A673 (cell line): Measurements from ENCODE around the gene C1orf210. TPM values are rescaled to one million over a fixed set of nuclear protein-coding genes. Genes with fewer than 3 reads are reported as not detected.

Source experiments
- BruUV-seq: library from RNA; stranded (reverse); fragments of 400-500 nt; replicated peaks from 2 replicates; lab custom pipeline; 2021; lab: Mats Ljungman, UMichigan
- CTCF ChIA-PET: fragments of 300-600 bp; sonication (Branson Sonifier 250); formaldehyde crosslinking; loops from one replicate; lab custom pipeline; 2022; ENCODE audit warnings: antibody characterized with exemption; lab: Charles Lee
- POLR2A ChIA-PET: fragments of 300-600 bp; sonication (Branson Sonifier 250); formaldehyde crosslinking; loops from one replicate; lab custom pipeline; 2022; ENCODE audit warnings: antibody characterized with exemption; ENCODE audit not compliant: low non-redundant PET; lab: Charles Lee
- DNase-seq: peaks from one replicate; pipeline ENCODE4 v3.0.0-alpha.2; 2015; ENCODE audit warnings: low spot score
- H3K27ac ChIP-seq: fragments of 200-600 bp; sonication (generic); 2 replicates; pipeline ENCODE4 v1.5.1; 2016; ENCODE audit warnings: mixed run types, low read depth, mild to moderate bottlenecking, mixed read lengths, antibody characterized with exemption, low read length; ENCODE audit not compliant: poor library complexity, severe bottlenecking
- H3K27me3 ChIP-seq: fragments of 200-600 bp; sonication (generic); replicated peaks from 2 replicates; pipeline ENCODE4 v1.6.1; 2017; ENCODE audit warnings: mixed run types, low read depth, mild to moderate bottlenecking, mixed read lengths, antibody characterized with exemption, low read length; ENCODE audit not compliant: insufficient read depth, poor library complexity
- H3K36me3 ChIP-seq: fragments of 200-600 bp; sonication (generic); 2 replicates; pipeline ENCODE4 v1.6.1; 2016; ENCODE audit warnings: mixed run types, mild to moderate bottlenecking, mixed read lengths, antibody characterized with exemption, low read length; ENCODE audit not compliant: insufficient read depth, poor library complexity, severe bottlenecking
- H3K4me1 ChIP-seq: fragments of 200-600 bp; sonication (generic); 2 replicates; pipeline ENCODE4 v1.6.1; 2017; ENCODE audit warnings: mixed run types, mild to moderate bottlenecking, mixed read lengths, antibody characterized with exemption, low read length; ENCODE audit not compliant: insufficient read depth, poor library complexity, severe bottlenecking
- H3K4me3 ChIP-seq: fragments of 200-600 bp; sonication (generic); 2 replicates; pipeline ENCODE4 v1.5.1; 2016; ENCODE audit warnings: low read depth, mixed run types, mild to moderate bottlenecking, mixed read lengths, low read length; ENCODE audit not compliant: poor library complexity, severe bottlenecking
- H3K9me3 ChIP-seq: fragments of 200-600 bp; sonication (generic); 2 replicates; pipeline ENCODE4 v1.6.1; 2016; ENCODE audit warnings: mixed run types, low read depth, mild to moderate bottlenecking, mixed read lengths, antibody characterized with exemption, low read length; ENCODE audit not compliant: poor library complexity, severe bottlenecking
- CTCF ChIP-seq: fragments of 300-800, 200-600 bp; sonication (generic); conservative IDR thresholded peaks from 2 replicates; pipeline ENCODE4 v1.5.1; 2017; ENCODE audit warnings: low read depth, mild to moderate bottlenecking, antibody characterized with exemption, low read length, moderate library complexity, mixed read lengths
- EZH2 ChIP-seq: fragments of 200-600 bp; sonication (generic); IDR thresholded peaks from 2 replicates; pipeline ENCODE4 v1.6.1; 2017; ENCODE audit warnings: borderline replicate concordance, low read depth, mild to moderate bottlenecking, mixed read lengths, antibody characterized with exemption, low read length; ENCODE audit not compliant: poor library complexity, severe bottlenecking
- intact Hi-C: fragments of 100-400 bp; cut with micrococcal nuclease; formaldehyde crosslinking; loops from one replicate; pipeline ENCODE4 v1.10.0; 2022; ENCODE audit not compliant: unreplicated experiment
- total RNA-seq: library from RNA; stranded (reverse); gene quantifications from 2 replicates; pipeline ENCODE4 v1.2.3, GENCODE V29; 2021

C1orf210 gene
- total RNA-seq, 1 experiment from 2014 or later: not detected

DNA sequence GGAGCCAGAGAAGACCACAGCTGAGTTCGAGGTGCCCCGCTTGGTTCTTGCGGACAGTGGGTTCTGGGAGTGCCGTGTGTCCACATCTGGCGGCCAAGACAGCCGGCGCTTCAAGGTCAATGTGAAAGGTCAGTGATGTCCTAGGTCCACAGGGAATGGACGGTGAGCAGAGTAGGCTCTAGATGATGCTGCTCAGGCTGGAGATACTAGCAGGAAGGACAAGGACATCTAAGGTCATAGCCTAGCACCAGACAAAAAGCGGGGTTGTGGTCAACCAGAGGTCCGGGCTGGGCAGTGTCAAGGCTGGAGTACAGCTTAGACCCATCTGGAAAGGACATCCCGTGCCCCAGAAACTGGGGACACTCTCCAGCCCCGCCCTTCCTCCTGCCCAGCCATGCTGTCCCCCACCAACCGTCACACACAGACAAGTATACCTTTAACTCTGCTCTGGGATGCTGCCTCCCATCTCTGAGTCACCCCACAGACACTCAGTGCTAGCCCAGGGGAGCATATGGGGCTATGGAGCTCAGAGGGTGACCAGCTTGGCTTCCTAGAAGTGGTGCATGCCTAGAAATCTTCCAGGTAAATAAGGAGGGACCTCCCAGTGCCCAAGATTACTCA is 24.1 kb upstream of the C1orf210 start:
- Histone ChIP-seq H3K27me3 (no peaks in the 10 kb centered on the region), H3K4me1 (no peaks in the 10 kb centered on the region), H3K27ac (no peak overlapping the region), H3K4me3 (no peak overlapping the region), H3K9me3 (no peaks in the 10 kb centered on the region), H3K36me3 (no peaks in the 10 kb centered on the region)
- TF ChIP-seq EZH2 (no peak), CTCF (no peak)
- intact Hi-C loops: no loop called here
- no TSS peak for BruUV-seq
- POLR2A ChIA-PET: interaction anchor here (0.7 kb wide), 1 partner anchor 340 kb away, joined by 3 read pairs; no protein-coding TSS in a partner anchor
- DNase-seq: no peak
- CTCF ChIA-PET: no interaction called here

- no peaks in the 10 kb centered on the region for H3K4me1 ChIP-seq
- no peak for TF ChIP-seq EZH2
- no peak for TF ChIP-seq CTCF
- H3K27ac ChIP-seq: no peak overlapping the region
- H3K36me3 ChIP-seq: no peaks in the 10 kb centered on the region
- H3K4me3 ChIP-seq: no peak overlapping the region
- H3K27me3 ChIP-seq: no peaks in the 10 kb centered on the region
- no peaks in the 10 kb centered on the region for H3K9me3 ChIP-seq
- no peak for DNase-seq
- BruUV-seq: no TSS peak
- ChIA-PET CTCF (no interaction called here), POLR2A (no interaction called here)
- intact Hi-C loops: no loop called here
Observed at GRCh38 chr1:43308635-43309404, 23.4 kb upstream of the C1orf210 start.

DNA sequence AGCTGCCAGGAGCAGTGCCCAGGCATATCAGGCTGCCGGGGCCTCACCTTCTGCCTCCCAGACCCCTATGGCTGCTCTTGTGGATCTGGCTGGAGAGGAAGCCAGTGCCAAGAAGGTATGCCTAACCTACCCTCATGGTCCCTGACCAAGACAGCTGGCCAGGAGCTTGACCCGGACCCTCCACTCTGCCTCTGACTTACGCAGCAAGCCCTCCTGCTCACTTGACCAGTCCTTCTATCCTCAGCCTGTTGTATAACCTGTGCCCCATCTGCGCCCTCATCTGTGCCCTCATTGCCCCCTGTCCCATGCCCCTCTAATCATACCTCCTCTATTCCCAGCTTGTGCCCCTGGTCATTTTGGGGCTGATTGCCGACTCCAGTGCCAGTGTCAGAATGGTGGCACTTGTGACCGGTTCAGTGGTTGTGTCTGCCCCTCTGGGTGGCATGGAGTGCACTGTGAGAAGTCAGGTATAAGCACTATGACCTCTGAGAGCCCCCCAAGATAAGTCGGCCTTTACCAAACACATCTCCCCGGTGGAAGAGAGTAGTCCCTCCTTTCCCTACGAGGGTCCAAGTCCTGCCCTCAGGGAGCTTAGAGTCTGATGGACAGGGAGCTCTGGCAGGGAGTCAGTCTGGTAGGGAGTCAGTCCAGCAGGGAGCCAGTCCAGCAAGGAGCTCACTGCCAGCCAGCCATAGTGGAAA is 22.2 kb upstream of the C1orf210 start:
- POLR2A ChIA-PET: no interaction called here
- Histone ChIP-seq H3K27ac (no peak overlapping the region), H3K9me3 (no peaks in the 10 kb centered on the region), H3K27me3 (no peaks in the 10 kb centered on the region), H3K36me3 (no peaks in the 10 kb centered on the region), H3K4me3 (no peak overlapping the region), H3K4me1 (no peaks in the 10 kb centered on the region)
- TF ChIP-seq CTCF (no peak), EZH2 (no peak)
- no TSS peak for BruUV-seq
- CTCF ChIA-PET: no interaction called here
- no peak for DNase-seq
- intact Hi-C loops: no loop called here
